Hepatocyte (in vitro differentiated cells): Measurements from ENCODE around the gene SYT12. TPM values are rescaled to one million over a fixed set of nuclear protein-coding genes. Genes with fewer than 3 reads are reported as not detected.

Experiments
- DNase-seq: peaks from one replicate; pipeline ENCODE4 v3.0.0-alpha.2; 2016; ENCODE audit warnings: low spot score
- H2AFZ ChIP-seq: fragments of 200-600 bp; sonication (generic); 2 replicates; pipeline ENCODE4 v1.6.0; 2016; ENCODE audit warnings: antibody characterized with exemption, mild to moderate bottlenecking
- H3K27ac ChIP-seq: fragments of 200-600 bp; sonication (generic); 2 replicates; pipeline ENCODE4 v1.5.1; 2016; ENCODE audit warnings: mild to moderate bottlenecking
- H3K27me3 ChIP-seq: fragments of 200-600 bp; sonication (generic); 2 replicates; pipeline ENCODE4 v1.6.1; 2016
- H3K36me3 ChIP-seq: fragments of 200-600 bp; sonication (generic); replicated peaks from 2 replicates; pipeline ENCODE4 v1.5.1; 2016; ENCODE audit warnings: low read depth; ENCODE audit not compliant: insufficient read depth
- H3K4me1 ChIP-seq: fragments of 200-600 bp; sonication (generic); 2 replicates; pipeline ENCODE4 v1.5.1; 2016; ENCODE audit warnings: mild to moderate bottlenecking, moderate library complexity; ENCODE audit not compliant: insufficient read depth
- H3K4me2 ChIP-seq: fragments of 200-600 bp; sonication (generic); 2 replicates; pipeline ENCODE4 v1.6.0; 2016
- H3K4me3 ChIP-seq: fragments of 200-600 bp; sonication (generic); 2 replicates; pipeline ENCODE4 v1.5.1; 2016; ENCODE audit warnings: mild to moderate bottlenecking
- H3K79me2 ChIP-seq: fragments of 200-600 bp; sonication (generic); 2 replicates; pipeline ENCODE4 v1.6.0; 2017; ENCODE audit warnings: mild to moderate bottlenecking
- H3K9me2 ChIP-seq: fragments of 200-600 bp; sonication (generic); replicated peaks from 2 replicates; pipeline ENCODE4 v1.6.0; 2017; ENCODE audit warnings: mild to moderate bottlenecking; ENCODE audit not compliant: insufficient read depth
- H3K9me3 ChIP-seq: fragments of 200-600 bp; sonication (generic); 2 replicates; pipeline ENCODE4 v1.5.1; 2016; ENCODE audit warnings: low read depth, mild to moderate bottlenecking
- H4K20me1 ChIP-seq: fragments of 200-600 bp; sonication (generic); 2 replicates; pipeline ENCODE4 v1.6.0; 2016; ENCODE audit warnings: mild to moderate bottlenecking; ENCODE audit not compliant: insufficient read depth, poor library complexity, severe bottlenecking
- EZH2 ChIP-seq: fragments of 200-600 bp; sonication (generic); IDR thresholded peaks from 2 replicates; pipeline ENCODE4 v1.6.1; 2016; ENCODE audit warnings: antibody characterized with exemption, mild to moderate bottlenecking, borderline replicate concordance
- EZH2phosphoT487 ChIP-seq: fragments of 200-600 bp; sonication (generic); IDR thresholded peaks from one replicate; pipeline ENCODE4 v1.6.1; 2018; ENCODE audit warnings: antibody characterized with exemption, mild to moderate bottlenecking, low read depth, moderate library complexity; ENCODE audit not compliant: unreplicated experiment, severe bottlenecking
- WGBS: methylation state at CpG from one replicate; pipeline ENCODE4 v1.1.6; 2016; ENCODE audit warnings: low lambda C conversion rate; ENCODE audit errors: missing lambda C conversion rate; 5-methylcytosine and 5-hydroxymethylcytosine counted together
- microRNA-seq: library from miRNA; unstranded; fragments of <30 nt; microRNA quantifications from one replicate; pipeline ENCODE4, GENCODE V29; 2017
- polyA plus RNA-seq: library from polyadenylated mRNA; unstranded; fragments of >200 nt; fragmentation: Nextera tagmentation; extraction: Ambion mirVana; gene quantifications from 2 replicates; pipeline ENCODE4 v1.2.1, GENCODE V29; 2016
- total RNA-seq: library from RNA; depleted of rRNA; stranded (reverse); fragments of >200 nt; gene quantifications from 2 replicates; pipeline ENCODE4 v1.2.3, GENCODE V29; 2014
- TF ChIP-seq, protein P1 (sequence below): fragments of 200-600 bp; sonication (generic); IDR thresholded peaks from 2 replicates; pipeline ENCODE4 v1.5.1; 2016; ENCODE audit warnings: antibody characterized with exemption, mild to moderate bottlenecking; ENCODE audit not compliant: poor library complexity

The SYT12 gene
- total and polyA plus RNA-seq, 2 experiments from 2014 or later = 0.27 to 0.50 TPM

DNA sequence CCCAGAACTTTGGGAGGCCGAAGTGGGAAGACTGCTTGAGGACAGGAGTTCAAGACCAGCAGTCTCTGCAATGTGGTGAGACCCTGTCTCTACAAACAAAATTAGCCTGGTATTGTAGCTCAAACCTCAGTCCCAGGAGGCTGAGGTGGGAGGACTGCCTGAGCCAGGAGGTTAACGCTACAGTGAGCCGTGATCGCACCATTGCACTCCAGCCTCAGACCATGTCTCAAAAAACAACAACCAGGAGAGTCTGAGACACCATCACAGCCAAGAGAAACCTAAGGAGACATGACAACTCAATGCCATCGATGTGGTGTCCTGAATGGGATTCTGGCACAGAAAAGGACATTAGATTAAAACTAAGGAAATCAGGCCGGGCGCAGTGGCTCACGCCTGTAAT, 67.8 kb downstream of the SYT12 start:
- no peaks in the 10 kb centered on the region for H3K79me2 ChIP-seq
- no peaks in the 10 kb centered on the region for H4K20me1 ChIP-seq
- WGBS = 97% methylated on average over 8 of the region's 8 CpGs
- H3K4me2 ChIP-seq = no peak overlapping the region
- no peak overlapping the region for H2AFZ ChIP-seq
- TF ChIP-seq EZH2 = no peak
- no peaks in the 10 kb centered on the region for H3K36me3 ChIP-seq
- no peaks in the 10 kb centered on the region for H3K9me3 ChIP-seq
- no peak for DNase-seq
- H3K4me1 ChIP-seq = no peaks in the 10 kb centered on the region
- H3K27me3 ChIP-seq = no peaks in the 10 kb centered on the region
- H3K27ac ChIP-seq = no peak overlapping the region
- H3K4me3 ChIP-seq = no peak overlapping the region
- no peaks in the 10 kb centered on the region for H3K9me2 ChIP-seq

DNA sequence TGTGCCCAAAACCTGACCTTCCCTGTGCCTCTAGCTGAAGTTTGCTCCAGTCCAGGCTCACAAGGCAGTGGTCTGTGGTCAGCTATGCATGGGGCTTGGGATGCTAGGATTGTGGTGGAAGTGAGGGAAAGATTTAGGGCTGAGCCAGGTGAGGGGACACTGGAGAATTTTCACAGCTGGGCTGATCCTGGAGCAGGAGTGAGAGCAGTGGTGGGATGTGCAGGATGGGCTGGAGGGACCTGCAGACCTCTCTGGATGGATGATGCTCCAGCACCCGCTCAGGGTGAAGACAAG, 72.2 kb downstream of the SYT12 start:
- no peak overlapping the region for H3K27ac ChIP-seq
- H3K79me2 ChIP-seq = no peaks in the 10 kb centered on the region
- H3K36me3 ChIP-seq = no peaks in the 10 kb centered on the region
- no peaks in the 10 kb centered on the region for H4K20me1 ChIP-seq
- WGBS = 100% methylated on average over 1 of the region's 1 CpG
- H3K4me1 ChIP-seq = no peaks in the 10 kb centered on the region
- DNase-seq = no peak
- H3K27me3 ChIP-seq = no peaks in the 10 kb centered on the region
- H3K9me3 ChIP-seq = no peaks in the 10 kb centered on the region
- H3K4me3 ChIP-seq = no peak overlapping the region
- no peak overlapping the region for H3K4me2 ChIP-seq
- H2AFZ ChIP-seq = no peak overlapping the region
- TF ChIP-seq, protein P1, sequence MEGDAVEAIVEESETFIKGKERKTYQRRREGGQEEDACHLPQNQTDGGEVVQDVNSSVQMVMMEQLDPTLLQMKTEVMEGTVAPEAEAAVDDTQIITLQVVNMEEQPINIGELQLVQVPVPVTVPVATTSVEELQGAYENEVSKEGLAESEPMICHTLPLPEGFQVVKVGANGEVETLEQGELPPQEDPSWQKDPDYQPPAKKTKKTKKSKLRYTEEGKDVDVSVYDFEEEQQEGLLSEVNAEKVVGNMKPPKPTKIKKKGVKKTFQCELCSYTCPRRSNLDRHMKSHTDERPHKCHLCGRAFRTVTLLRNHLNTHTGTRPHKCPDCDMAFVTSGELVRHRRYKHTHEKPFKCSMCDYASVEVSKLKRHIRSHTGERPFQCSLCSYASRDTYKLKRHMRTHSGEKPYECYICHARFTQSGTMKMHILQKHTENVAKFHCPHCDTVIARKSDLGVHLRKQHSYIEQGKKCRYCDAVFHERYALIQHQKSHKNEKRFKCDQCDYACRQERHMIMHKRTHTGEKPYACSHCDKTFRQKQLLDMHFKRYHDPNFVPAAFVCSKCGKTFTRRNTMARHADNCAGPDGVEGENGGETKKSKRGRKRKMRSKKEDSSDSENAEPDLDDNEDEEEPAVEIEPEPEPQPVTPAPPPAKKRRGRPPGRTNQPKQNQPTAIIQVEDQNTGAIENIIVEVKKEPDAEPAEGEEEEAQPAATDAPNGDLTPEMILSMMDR = no peak
- no peak for TF ChIP-seq EZH2phosphoT487
- TF ChIP-seq EZH2 = no peak
- H3K9me2 ChIP-seq = no peaks in the 10 kb centered on the region

DNA sequence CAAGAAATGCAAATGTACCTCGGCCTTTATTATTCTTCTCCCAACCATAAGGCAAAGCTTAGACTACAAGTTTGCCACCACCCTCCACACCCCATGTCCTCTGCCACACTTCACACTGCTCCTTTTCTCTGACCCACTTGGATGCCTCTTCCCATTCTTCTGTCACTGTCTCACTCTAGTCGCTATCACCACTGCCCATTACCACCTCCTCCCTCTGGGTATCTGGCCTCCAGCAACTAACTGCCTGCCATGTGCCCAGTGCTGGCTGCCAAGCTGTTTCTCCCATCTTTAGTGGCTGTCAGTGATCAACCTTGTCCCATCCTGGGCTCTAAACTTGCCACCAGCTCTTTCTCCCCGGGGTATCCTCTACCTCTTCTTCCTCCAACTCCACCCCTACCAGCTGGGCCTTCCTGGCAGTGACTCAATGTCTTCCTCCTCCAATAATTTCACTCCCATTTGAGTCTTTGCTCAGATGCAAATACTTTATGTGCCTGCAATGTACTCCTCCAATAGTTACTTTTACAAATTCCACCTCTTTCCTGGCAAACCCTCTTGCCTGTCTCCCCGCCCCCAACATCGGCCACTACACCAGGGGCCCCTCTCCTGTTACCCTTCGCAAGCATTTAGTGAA, 76.0 kb downstream of the SYT12 start:
- H3K9me3 ChIP-seq = no peaks in the 10 kb centered on the region
- H3K79me2 ChIP-seq = no peaks in the 10 kb centered on the region
- no peaks in the 10 kb centered on the region for H3K4me1 ChIP-seq
- H3K36me3 ChIP-seq = no peaks in the 10 kb centered on the region
- TF ChIP-seq EZH2phosphoT487 (no peak), EZH2 (no peak)
- TF ChIP-seq, protein P1 = no peak
- no peak overlapping the region for H3K4me2 ChIP-seq
- no peak overlapping the region for H3K4me3 ChIP-seq
- 86% methylated on average over 6 of the region's 6 CpGs for WGBS
- no peak overlapping the region for H3K27ac ChIP-seq
- no peaks in the 10 kb centered on the region for H3K27me3 ChIP-seq
- DNase-seq = no peak
- no peaks in the 10 kb centered on the region for H3K9me2 ChIP-seq
- H4K20me1 ChIP-seq = no peaks in the 10 kb centered on the region
- H2AFZ ChIP-seq = no peak overlapping the region

DNA sequence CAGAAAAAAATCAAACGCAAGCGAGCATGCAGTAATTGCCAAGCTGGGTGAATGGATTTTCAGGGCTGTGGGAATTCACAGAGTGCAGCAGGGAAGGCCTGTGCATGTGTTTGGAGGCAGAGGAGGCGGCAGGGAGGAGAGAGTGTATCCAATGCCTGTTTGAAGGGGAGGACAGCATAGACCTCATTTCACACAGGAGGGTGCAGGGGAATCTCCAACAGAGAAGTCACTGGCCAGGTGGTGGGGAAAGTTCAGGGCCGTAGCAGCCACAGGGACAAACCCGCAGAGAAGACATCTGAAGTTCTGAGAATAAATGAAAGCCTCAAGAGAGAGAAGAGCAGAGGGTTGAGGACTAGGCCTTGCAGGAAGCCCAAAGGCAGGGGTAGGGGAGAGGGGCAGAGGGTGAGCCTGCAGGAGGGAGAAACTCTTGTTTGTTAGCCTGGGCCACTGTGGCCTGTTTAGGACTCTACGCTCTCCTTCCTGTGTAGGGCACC, 76.9 kb downstream of the SYT12 start:
- Histone ChIP-seq H3K4me2 (no peak overlapping the region), H3K4me1 (no peaks in the 10 kb centered on the region), H3K36me3 (no peaks in the 10 kb centered on the region), H4K20me1 (no peaks in the 10 kb centered on the region), H3K27me3 (no peaks in the 10 kb centered on the region), H3K9me2 (no peaks in the 10 kb centered on the region), H3K9me3 (no peaks in the 10 kb centered on the region), H3K27ac (no peak overlapping the region), H2AFZ (no peak overlapping the region), H3K4me3 (no peak overlapping the region), H3K79me2 (no peaks in the 10 kb centered on the region)
- 93% methylated on average over 6 of the region's 6 CpGs for WGBS
- TF ChIP-seq EZH2phosphoT487 (no peak), EZH2 (no peak)
- TF ChIP-seq, protein P1 = no peak
- no peak for DNase-seq

Small RNAs within 50 kb of the gene (microRNA-seq; reads per million reads assigned to microRNA genes)
- gene MIR6860 = not detected

Other genes starting within 250 kb of the SYT12 start
- gene RCE1, start 179.7 kb upstream of the SYT12 start, total RNA-seq = 19.8 and 27.0 TPM in 2 replicates
- gene RCE1, start 179.7 kb upstream of the SYT12 start, polyA plus RNA-seq = 41.4 and 42.2 TPM in 2 replicates
- 12.5 and 15.8 TPM in 2 replicates for gene LRFN4, start 166.1 kb upstream of the SYT12 start, total RNA-seq
- 14.3 and 30.2 TPM in 2 replicates for gene LRFN4, start 166.1 kb upstream of the SYT12 start, polyA plus RNA-seq
- gene PC, start 64.8 kb upstream of the SYT12 start, total RNA-seq = 39.7 and 47.4 TPM in 2 replicates
- 57.9 and 78.1 TPM in 2 replicates for gene PC, start 64.8 kb upstream of the SYT12 start, polyA plus RNA-seq
- 1.5 and 3.4 TPM in 2 replicates for gene C11orf86, start 47.8 kb upstream of the SYT12 start, total RNA-seq
- gene C11orf86, start 47.8 kb upstream of the SYT12 start, polyA plus RNA-seq = 0.34 and 2.6 TPM in 2 replicates
- 43.3 and 47.0 TPM in 2 replicates for gene RHOD, start 33.7 kb downstream of the SYT12 start, total RNA-seq
- 55.5 and 77.6 TPM in 2 replicates for gene RHOD, start 33.7 kb downstream of the SYT12 start, polyA plus RNA-seq
- 41.3 and 51.2 TPM in 2 replicates for gene KDM2A, start 96.1 kb downstream of the SYT12 start, total RNA-seq
- 18.7 and 19.7 TPM in 2 replicates for gene KDM2A, start 96.1 kb downstream of the SYT12 start, polyA plus RNA-seq
- gene GRK2, start 243.3 kb downstream of the SYT12 start, total RNA-seq = 41.4 and 57.3 TPM in 2 replicates
- gene GRK2, start 243.3 kb downstream of the SYT12 start, polyA plus RNA-seq = 59.6 and 64.1 TPM in 2 replicates